GM12873 (cell line): ENCODE results near the gene MYO1E.

ENCODE experiments used
- CTCF ChIP-seq: IDR thresholded peaks from 2 replicates; pipeline ENCODE4 v1.5.1; 2012; ENCODE audit warnings: low read depth, mild to moderate bottlenecking, moderate library complexity, low read length, control low read depth; ENCODE audit not compliant: insufficient read depth; ENCODE audit errors: missing control alignments

The MYO1E gene

GRCh38 chr15:59369597-59369996, 3.1 kb downstream of the MYO1E start:
- TF ChIP-seq CTCF = no peak

- TF ChIP-seq CTCF = no peak
Observed at GRCh38 chr15:59367022-59367451, 5.6 kb downstream of the MYO1E start.

GRCh38 chr15:59366333-59367021, 6.2 kb downstream of the MYO1E start:
- TF ChIP-seq CTCF = no peak

GRCh38 chr15:59364248-59364647, 8.4 kb downstream of the MYO1E start:
- no peak for TF ChIP-seq CTCF

GRCh38 chr15:59362331-59362730, 10.3 kb downstream of the MYO1E start:
- no peak for TF ChIP-seq CTCF

- TF ChIP-seq CTCF = no peak
Observed at GRCh38 chr15:59360896-59361295, 11.8 kb downstream of the MYO1E start.

GRCh38 chr15:59360305-59360704, 12.4 kb downstream of the MYO1E start:
- TF ChIP-seq CTCF = peak; percentile 59
